Thymus (tissue), 11 donors: ENCODE data around the gene EMC9. TPM values are rescaled to one million over a fixed set of nuclear protein-coding genes. Genes with fewer than 3 reads are reported as not detected.

ENCODE experiments used
- DNase-seq, 9 donors: peaks; one replicate each; pipeline ENCODE4 v3.0.0-alpha.2; 2013; ENCODE audit warnings: low spot score in 9 of 9, low read depth in 6 of 9, missing footprints in 1 of 9
- H3K27ac ChIP-seq, 2 donors: one replicate each; pipeline ENCODE4 v1.5.1; 2013; ENCODE audit warnings: control low read depth in 1 of 2, low read depth in 1 of 2, low read length in 1 of 2, mild to moderate bottlenecking in 1 of 2, moderate library complexity in 1 of 2
- H3K27me3 ChIP-seq, 2 donors: one replicate each; pipeline ENCODE4 v1.5.1; 2013; ENCODE audit warnings: low read length in 1 of 2; ENCODE audit not compliant: control insufficient read depth in 2 of 2, insufficient read depth in 1 of 2
- H3K36me3 ChIP-seq, 2 donors: one replicate each; pipeline ENCODE4 v1.5.1; 2013; ENCODE audit warnings: low read length in 1 of 2, mild to moderate bottlenecking in 1 of 2, moderate library complexity in 1 of 2; ENCODE audit not compliant: control insufficient read depth in 2 of 2, insufficient read depth in 2 of 2
- H3K4me1 ChIP-seq, 2 donors: one replicate each; pipeline ENCODE4 v1.5.1; 2013; ENCODE audit warnings: low read length in 2 of 2; ENCODE audit not compliant: control insufficient read depth in 2 of 2, insufficient read depth in 2 of 2
- H3K4me3 ChIP-seq, 2 donors: one replicate each; pipeline ENCODE4 v1.5.1; 2013; ENCODE audit warnings: low read length in 2 of 2, control low read depth in 1 of 2, mild to moderate bottlenecking in 1 of 2
- H3K9me3 ChIP-seq, 2 donors: one replicate each; pipeline ENCODE4 v1.5.1; 2013; ENCODE audit warnings: low read length in 1 of 2, mild to moderate bottlenecking in 1 of 2; ENCODE audit not compliant: control insufficient read depth in 2 of 2, insufficient read depth in 1 of 2
- WGBS: extraction: QIAGEN DNeasy Blood & Tissue Kit; methylation state at CpG from one replicate; pipeline ENCODE4 v1.1.7; 2013; 5-methylcytosine and 5-hydroxymethylcytosine counted together
- polyA plus RNA-seq: library from polyadenylated mRNA; stranded (reverse); fragments of 200-250 nt; gene quantifications from one replicate; pipeline ENCODE4 v1.2.3, GENCODE V29; 2013
- total RNA-seq: library from RNA; stranded (reverse); fragments of 120-200 nt; gene quantifications from one replicate; pipeline ENCODE4 v1.2.4, GENCODE V29; 2013
- donor health status: healthy.

The EMC9 gene
- total and polyA plus RNA-seq, 2 donors, result 26.8 to 40.8 TPM

DNA sequence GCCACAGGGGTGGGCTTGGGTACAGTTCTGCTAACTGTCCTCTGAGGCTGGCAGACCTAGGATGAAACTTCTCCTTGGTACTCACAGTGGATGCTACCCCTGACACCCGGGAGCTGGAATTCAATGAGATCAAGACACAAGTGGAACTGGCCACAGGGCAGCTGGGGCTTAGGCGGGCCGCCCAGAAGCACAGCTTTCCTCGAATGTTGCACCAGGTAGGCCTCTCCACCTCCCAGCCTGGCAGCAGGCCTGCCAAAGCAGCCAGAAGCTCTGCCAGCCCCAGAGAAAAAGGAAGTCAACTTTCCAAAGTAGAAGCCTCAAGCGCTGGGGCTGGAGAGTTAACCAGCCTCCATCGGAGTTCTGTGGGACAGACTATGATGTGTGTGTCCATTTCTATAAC lies 24.2 kb downstream of the EMC9 start:
- no peak for DNase-seq
- Histone ChIP-seq H3K36me3 (peaks cover 44 to 51% of the 10 kb centered on the region in 2 donors), H3K4me3 (no peak overlapping the region), H3K27ac (no peak overlapping the region), H3K4me1 (peaks cover 27 to 35% of the 10 kb centered on the region in 2 donors), H3K9me3 (no peaks in the 10 kb centered on the region), H3K27me3 (no peaks in the 10 kb centered on the region)
- 96% methylated on average over 6 of the region's 6 CpGs for WGBS

DNA sequence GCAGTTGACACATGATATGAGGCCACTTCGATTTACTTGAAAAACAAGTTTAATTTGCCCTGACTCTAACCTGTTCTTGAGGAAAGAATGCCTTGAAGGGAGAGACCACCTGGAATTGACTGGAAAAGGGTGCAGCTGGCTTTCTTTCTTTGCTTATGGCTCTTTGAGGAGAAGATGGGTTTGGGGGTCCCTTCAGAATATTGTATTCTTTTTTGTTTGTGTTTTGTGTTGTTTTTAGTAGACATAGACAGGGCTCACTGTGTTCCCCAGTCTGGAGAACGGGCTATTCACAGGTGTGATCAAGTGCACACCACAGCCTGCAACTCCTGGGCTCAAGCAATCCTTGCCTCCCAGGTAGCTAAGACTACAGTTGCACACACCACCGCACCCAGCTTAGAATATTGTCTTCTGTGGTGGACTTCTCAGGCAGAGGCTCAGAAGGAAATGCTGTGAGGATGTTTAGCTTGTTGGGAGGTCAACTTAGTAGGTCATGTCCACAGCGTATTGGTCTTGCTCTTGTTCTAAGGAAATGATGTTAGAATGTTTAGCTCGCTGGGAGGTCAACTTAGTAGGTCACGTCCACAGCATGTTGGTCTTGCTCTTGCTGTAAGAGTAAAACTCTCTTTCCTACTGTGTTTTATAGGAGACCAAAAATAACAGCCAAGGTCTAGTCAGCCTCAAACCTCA lies 25.1 kb downstream of the EMC9 start:
- H3K9me3 ChIP-seq, result no peaks in the 10 kb centered on the region
- no peaks in the 10 kb centered on the region for H3K27me3 ChIP-seq
- H3K4me3 ChIP-seq, result peak overlapping the region; percentile 74 to 93
- peaks cover 23 to 26% of the 10 kb centered on the region in 2 donors for H3K4me1 ChIP-seq
- WGBS, result 97% methylated on average over 6 of the region's 6 CpGs
- peaks cover 37 to 43% of the 10 kb centered on the region in 2 donors for H3K36me3 ChIP-seq
- no peak overlapping the region for H3K27ac ChIP-seq
- DNase-seq, result no peak

DNA sequence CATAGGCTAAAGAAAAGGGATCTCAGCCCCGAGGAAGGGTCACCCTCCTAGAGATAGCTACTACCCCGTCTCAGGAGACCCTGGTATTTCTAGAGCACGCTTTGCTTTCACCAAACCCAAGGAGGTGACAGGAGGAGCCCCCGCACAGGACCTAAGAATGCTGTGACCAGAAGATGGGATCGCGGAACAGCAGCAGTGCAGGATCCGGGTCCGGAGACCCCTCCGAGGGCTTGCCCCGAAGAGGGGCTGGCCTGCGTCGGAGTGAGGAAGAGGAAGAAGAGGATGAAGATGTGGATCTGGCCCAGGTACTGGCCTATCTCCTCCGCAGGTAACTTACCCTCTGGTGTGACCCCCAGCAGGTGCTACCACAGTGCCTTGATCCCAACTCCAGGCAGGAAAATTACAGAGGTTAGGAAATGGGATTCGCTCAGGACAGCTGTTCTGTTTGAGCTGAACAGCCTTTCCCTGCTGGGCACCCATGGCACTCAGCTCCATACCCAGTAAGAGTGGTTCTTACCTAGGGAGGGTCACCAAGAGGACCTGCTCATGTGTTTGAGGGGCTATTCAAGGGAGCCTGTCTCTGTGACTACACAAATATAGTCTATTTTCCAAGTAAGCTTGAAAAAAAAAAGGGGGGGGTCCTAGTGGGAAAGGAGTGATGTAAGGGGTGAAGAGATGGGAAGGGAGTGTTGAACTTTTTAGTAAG lies 25.8 kb downstream of the EMC9 start:
- H3K9me3 ChIP-seq, result no peaks in the 10 kb centered on the region
- H3K27me3 ChIP-seq, result no peaks in the 10 kb centered on the region
- H3K27ac ChIP-seq, result peak overlapping the region; percentile 78 to 100
- H3K36me3 ChIP-seq, result peaks cover 30 to 36% of the 10 kb centered on the region in 2 donors
- 4% methylated on average over 14 of the region's 14 CpGs for WGBS
- peaks cover 22% of the 10 kb centered on the region in 2 donors for H3K4me1 ChIP-seq
- no peak for DNase-seq
- peak overlapping the region; percentile 74 to 93 for H3K4me3 ChIP-seq

DNA sequence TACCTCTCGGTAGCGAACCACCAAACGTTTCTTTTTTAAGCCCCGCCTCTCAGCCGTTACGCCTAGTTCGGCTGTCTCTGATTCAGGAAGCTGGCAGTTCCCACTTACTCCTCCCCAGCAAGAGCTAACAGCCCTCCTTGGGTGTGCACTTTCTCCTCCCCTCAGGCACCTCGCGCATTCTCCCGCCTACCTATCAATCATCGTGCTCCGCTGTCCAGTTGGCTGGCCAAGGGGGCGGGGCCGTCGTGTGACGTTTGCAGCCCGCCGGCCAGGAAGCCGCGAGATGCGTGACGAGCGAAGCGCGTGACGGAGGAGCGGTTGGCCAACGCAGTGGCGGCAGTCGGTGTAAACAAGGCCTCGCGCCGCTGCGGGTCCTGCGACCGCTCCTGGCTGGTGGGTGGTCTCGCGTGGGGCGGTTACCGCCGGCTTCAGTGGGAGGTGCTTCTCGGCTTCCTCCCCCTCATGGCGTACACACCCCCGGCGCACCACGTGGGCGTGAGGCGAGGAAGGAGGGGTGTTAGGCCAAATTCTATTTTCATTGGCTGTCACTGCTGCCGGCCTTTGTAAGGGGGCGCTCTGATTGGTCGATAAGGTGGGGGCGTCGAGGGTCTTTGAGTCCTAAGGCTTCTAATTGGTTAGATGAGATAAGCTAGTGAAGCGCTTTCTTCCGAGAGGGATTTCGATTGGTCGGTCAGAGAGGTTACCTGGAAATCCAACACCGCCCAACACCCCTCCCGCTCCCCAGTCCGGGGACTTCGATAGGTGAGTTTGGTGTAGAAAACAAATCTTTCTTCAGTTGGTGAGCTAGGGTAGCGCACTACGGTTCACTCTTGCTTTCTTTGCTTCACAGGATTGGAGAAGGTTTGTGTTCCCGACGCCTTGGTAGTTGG lies 26.6 kb downstream of the EMC9 start, which contains the start of the genes DCAF11 and NRL:
DCAF11 (plus strand) TSS at position 246 of the 890 bp plus-strand sequence. CDS start 818 bp downstream, outside the sequence.
NRL (minus strand) TSS at position 418 of the 890 bp plus-strand sequence. CDS start 32,101 bp downstream, outside the sequence.
- peaks cover 22% of the 10 kb centered on the region in 2 donors for H3K4me1 ChIP-seq
- H3K9me3 ChIP-seq, result no peaks in the 10 kb centered on the region
- H3K4me3 ChIP-seq, result peak within 1 kb of the TSS; percentile 74 to 93
- no peaks in the 10 kb centered on the region for H3K27me3 ChIP-seq
- peaks cover 25 to 31% of the 10 kb centered on the region in 2 donors for H3K36me3 ChIP-seq
- peak within 1 kb of the TSS; percentile 100 for H3K27ac ChIP-seq
- whole genome bisulfite sequencing, result under 1% methylated on average over 65 of the region's 65 CpGs
- DNase-seq, result peak; percentile 98 to 100 (median 99)

DNA sequence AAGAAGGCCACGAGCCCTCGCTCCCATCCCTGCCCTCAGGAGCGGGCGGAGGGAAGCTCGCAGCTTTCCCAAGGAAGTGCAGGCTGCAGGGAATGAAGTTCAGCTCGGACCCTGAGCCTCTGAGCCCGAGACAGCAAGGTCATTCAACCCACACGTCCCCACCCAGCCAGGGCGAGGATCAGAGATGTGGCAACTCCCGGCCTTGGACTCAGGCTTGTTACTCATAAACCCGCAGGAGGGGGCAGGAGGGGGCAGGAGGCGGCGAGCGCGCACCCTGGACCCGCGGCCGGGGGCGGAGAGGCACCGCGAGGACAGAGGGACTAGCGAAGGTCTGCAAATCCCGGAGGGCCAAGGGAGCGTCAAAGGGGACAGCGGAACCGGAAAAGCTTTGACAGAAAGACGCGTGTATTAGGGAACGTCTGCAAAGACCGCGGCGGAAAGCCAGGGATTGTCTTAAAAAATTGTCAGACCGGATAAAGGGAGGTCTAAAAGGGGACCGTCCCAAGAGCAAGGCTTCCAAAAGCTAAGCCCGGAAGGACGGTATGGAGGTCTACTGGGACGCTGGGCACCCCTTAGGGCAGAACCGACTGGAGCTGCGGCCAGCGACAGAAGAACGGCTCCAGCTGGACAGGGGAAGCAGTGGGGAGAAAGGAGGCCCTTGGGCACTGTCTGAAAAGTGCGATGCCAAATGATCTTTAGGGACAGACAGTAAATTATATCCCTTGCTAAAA lies 27.4 kb downstream of the EMC9 start:
- Histone ChIP-seq H3K4me1 (peaks cover 22% of the 10 kb centered on the region in 2 donors), H3K36me3 (peaks cover 17 to 23% of the 10 kb centered on the region in 2 donors), H3K4me3 (peak overlapping the region; percentile 74 to 93), H3K27ac (peak overlapping the region; percentile 100), H3K9me3 (no peaks in the 10 kb centered on the region), H3K27me3 (no peaks in the 10 kb centered on the region)
- peak in 5 of 9 donors; percentile 63 to 90 (median 71) for DNase-seq
- under 1% methylated on average over 42 of the region's 42 CpGs for WGBS

DNA sequence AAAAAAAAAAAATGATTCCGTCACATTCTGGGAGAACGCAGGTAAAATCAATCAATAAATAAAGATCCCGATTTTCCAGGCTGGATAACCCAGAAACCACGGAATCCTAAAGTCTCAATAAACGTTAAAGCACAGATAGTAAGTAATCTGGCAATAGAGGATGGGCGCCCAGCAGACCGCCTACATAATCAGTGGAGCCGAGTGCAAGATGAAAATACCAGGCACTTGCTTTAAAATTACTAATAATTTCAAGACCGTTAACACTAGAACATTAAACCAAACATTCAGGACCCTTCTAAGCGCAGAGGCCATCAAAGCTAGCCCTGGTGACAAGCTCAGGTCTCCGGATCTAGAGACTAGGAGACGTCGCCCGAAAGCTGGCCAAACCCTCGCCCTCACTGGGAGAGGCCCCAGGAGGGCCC lies 28.0 kb downstream of the EMC9 start:
- Histone ChIP-seq H3K27me3 (no peaks in the 10 kb centered on the region), H3K27ac (peak overlapping the region; percentile 100), H3K9me3 (no peaks in the 10 kb centered on the region), H3K4me3 (peak overlapping the region; percentile 74 to 93), H3K36me3 (peaks cover 11 to 17% of the 10 kb centered on the region in 2 donors), H3K4me1 (peaks cover 22% of the 10 kb centered on the region in 2 donors)
- DNase-seq, result no peak
- WGBS, result 27% methylated on average over 15 of the region's 15 CpGs

DNA sequence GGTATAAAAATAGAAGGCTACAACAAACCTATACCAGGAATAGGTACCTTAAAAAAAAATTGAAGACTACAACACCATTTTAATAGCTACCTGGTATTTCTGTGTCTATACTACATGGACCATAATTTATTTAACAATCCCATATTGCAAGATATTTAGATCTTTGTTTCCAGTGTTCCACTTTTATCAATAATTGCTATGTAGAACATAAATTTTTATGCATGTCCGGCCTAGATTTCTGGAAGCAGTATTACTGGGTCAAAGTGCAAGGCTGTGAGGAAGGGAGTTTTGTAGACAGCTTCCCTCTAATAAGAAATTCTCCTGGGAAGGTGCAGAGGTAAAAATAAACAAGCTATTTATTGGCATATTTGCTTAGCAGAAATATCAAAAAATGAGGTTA lies 30.9 kb downstream of the EMC9 start:
- H3K27ac ChIP-seq, result no peak overlapping the region
- no peaks in the 10 kb centered on the region for H3K9me3 ChIP-seq
- H3K27me3 ChIP-seq, result no peaks in the 10 kb centered on the region
- no peak for DNase-seq
- 99% methylated on average over 1 of the region's 1 CpG for WGBS
- H3K4me1 ChIP-seq, result peaks cover 4 to 7% of the 10 kb centered on the region in 2 donors
- no peak overlapping the region for H3K4me3 ChIP-seq
- H3K36me3 ChIP-seq, result no peaks in the 10 kb centered on the region

DNA sequence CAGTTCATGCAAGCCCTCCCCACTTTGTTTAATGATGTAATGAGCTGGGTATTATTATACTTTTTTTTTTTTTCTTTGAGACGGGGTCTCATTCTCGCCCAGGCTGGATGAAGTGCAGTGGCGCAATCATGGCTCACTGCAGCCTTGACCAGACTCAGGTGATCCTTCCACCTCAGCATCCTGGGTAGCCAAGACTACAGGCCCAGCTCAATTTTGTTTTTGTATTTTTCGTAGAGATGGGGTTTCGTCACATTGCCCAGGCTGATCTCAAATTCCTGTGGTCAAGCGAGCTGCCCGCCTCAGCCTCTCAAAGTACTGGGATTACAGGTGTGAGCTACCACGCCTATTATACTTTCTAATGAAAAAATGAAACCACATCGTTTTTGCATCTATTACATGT lies 31.3 kb downstream of the EMC9 start:
- DNase-seq, result no peak
- Histone ChIP-seq H3K27me3 (no peaks in the 10 kb centered on the region), H3K9me3 (no peaks in the 10 kb centered on the region), H3K36me3 (no peaks in the 10 kb centered on the region), H3K4me1 (peaks cover 3 to 5% of the 10 kb centered on the region in 2 donors), H3K4me3 (no peak overlapping the region), H3K27ac (no peak overlapping the region)
- WGBS, result 95% methylated on average over 9 of the region's 9 CpGs
